Dermis microvascular lymphatic vessel endothelial cell (primary cell): ENCODE results near the gene KBTBD2. TPM values are rescaled to one million over a fixed set of nuclear protein-coding genes. Genes with fewer than 3 reads are reported as not detected.
"Not testable (repeated sequence)": the region's sequence is repeated elsewhere in the genome, so short reads cannot be mapped to it uniquely, and the experiment has no call there.

Experiments
- DNase-seq, 2 donors: peaks; one replicate each; pipeline versions ENCODE4 v3.0.0 to v3.0.0-alpha.2; 2010; ENCODE audit warnings: low read depth in 2 of 2
- total RNA-seq: library from RNA; depleted of rRNA; stranded (reverse); fragments of >200 nt; gene quantifications from 2 replicates; pipeline ENCODE4 v1.2.1, GENCODE V29; 2014

The KBTBD2 gene
- total RNA-seq, 1 donor from 2014 or later: 56.1 TPM

DNA sequence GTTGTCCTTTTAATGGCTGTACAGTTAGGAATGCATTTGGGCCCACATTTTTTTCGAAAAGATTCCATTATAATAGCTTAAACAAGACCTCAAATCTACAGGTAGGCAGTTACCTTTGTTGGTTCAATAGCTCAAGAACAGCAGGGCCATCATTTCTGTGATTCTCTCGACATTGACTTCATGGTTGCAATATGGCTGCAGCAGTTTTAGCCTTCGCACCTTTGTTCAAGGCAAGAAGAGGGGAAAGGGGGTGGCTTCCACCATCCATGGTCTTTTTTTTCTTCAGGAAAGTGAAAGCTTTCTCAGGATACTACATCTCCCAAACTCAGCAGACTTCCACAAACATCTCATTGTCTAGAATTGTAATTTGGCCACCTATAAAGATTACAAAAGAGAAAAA is 2.2 kb upstream of the KBTBD2 start:
- DNase-seq: no peak

DNA sequence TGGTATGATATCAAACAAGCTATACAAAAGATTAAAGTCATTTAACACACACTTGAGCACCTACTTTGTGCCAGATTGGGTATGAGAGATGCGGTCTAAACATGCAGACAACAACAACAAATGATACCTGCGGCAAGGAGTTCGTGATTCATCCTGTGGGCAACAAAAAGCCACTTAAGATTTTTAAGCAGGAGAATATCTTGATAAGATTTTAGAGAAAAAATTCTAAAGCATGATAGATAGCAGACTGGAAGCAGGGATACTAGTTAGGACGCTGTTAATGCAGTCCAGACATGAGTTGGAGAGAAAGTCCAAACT is 1.6 kb upstream of the KBTBD2 start:
- DNase-seq: no peak

DNA sequence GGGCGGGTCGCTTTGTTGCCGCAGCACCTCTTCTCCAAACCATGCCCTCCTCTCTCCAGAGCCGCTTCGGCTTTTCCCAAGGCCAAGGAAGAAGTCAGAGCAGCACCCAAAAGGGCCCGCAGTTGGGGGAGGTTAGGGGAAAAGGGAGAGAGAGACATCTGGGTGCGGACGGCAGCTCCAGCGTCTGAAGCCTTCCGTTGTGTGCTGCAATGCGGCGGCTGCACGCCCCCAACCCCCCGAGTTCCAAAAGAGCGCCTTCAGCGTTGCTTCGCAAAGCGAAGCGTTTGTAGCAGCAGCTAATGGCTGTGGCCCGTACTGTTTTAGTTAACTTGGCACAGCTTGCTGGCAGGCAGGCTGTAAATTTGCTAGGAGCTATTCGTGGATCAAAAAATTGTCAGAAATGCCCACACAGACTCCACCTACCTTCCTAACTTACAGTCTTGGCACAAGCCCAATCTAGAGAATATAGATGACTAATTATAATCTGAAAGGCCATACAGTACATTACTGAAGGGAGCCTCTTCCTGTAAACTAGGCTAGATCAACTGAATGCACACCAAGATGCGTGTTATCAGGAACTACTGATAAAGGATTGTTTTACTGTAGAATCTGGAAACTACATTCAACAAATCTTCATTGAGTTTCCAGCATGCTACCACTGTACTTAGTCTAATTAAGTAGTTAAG is 1.1 kb upstream of the KBTBD2 start:
- peak; percentile 71 to 89 for DNase-seq

DNA sequence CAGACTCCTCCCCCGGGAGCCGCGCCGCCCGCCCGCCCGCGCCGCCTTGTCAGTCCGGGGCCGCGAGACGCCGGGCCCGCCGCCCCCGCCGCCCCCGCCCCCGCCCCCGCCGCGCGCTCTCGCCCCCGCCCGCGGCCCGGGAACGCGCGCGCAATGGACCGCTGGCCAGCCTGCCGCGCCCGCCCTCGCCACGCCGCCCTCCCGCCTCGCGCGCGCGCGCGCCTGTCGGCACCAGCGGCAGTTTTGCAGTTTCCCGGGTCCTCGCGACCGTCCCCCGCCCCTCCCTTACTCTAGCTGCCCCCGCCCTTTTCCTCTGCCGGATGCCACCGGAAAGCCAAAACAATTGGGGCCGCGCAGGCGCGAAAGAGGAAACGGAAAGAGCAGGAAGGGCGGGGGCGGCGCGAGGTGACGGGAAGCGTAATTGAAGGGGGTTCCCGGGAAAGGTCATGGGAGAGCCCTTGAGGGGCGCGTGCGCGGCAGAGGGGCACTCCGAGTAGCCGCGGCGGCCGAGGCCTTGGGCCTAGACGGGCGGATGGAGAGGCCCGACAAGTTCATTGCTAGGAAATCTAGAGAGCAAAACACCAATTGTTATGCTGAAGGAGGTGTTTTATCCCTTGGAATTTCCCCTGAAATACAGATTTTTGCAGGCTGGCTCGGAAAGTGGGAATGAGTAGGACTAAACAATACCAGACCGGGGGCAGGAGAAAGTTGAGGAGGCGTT is 400 bp upstream of the KBTBD2 start:
- DNase-seq: peak; percentile 87 to 95

DNA sequence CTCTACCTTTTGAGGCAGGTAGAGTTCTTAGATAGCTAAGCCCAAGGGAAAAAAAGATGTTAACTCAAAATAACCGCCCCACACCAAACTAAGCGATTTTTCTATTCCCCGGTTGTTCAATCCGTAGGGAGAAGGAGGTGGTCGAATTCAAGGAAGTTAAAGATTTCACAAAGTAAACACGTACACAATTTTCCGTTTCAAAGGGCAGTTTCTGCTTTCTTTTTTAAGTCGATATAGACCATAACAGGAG is 842 bp downstream of the KBTBD2 start:
- DNase-seq: no peak

DNA sequence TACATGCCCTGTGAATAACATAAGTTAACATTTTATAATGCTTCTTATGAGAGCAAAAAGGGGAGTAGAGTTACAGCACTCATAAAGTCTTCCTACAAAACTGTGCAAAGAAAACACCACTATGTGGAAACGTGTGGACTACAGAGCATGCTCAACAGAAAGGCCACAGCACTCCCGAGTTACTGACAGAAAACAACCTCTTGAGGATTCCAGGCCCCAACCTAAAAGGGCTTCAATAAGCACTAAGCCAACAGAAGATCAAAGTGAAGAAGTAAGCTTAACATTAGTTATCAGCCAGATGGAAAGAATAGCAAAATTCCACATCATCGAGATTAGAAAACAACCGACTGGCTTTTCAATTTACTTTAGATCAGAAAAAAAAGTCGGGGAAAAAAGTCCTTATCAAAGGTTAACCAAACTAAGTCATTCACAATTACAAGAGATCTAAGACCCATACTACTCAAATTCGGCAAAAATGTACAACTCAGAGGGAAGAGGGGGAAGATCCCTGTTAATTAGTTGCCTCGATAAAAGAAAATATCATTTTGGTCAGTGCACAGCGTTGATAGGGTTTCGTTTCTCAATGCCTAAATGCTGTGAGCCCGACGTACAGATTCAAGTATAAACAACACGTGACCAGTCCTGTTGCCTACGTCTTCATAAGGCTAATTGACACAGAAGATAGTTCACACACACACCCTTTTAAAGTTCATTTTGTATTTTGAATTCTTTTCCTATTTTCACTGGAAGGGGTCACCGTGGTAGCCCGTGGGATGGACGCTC is 1.4 kb downstream of the KBTBD2 start:
- DNase-seq: peak in 1 of 2 donors; percentile 85

DNA sequence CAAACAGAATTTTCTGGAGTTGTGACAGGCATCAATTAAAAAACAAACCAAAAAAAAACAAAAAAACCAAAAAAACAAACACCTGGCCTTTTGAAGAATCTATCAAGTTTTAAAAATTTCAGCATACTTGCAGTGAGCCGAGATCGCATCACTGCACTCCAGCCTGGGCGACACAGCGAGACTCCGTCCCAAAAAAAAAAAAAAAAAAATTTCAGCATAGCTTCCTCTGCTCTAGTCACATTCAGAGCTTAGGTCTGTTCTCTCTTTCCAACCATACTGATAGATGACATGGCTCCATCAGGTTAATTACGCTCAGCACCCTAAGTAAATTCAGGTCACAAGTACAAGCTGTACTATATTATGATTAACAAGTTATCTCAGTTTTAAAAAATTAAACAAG is 3.1 kb downstream of the KBTBD2 start:
- DNase-seq: no peak

DNA sequence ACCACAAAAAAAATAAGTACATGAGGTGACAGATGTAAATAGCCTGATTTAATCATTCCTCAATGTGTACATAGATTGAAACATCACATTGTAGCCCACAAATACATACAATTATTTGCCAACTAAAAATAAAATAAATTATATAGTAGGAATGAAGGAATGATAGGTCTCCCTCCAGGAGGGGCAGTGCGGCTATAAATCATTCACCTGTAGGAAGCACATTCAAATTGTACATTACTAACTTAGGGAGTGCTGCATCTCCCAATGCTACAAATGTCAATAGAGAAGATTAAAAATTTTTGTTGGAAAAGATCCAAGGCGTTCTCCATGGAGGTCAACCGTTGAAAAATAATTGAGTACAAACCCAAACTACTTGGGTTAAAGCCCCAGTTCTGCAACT is 4.2 kb downstream of the KBTBD2 start:
- DNase-seq: peak in 1 of 2 donors; percentile 4

DNA sequence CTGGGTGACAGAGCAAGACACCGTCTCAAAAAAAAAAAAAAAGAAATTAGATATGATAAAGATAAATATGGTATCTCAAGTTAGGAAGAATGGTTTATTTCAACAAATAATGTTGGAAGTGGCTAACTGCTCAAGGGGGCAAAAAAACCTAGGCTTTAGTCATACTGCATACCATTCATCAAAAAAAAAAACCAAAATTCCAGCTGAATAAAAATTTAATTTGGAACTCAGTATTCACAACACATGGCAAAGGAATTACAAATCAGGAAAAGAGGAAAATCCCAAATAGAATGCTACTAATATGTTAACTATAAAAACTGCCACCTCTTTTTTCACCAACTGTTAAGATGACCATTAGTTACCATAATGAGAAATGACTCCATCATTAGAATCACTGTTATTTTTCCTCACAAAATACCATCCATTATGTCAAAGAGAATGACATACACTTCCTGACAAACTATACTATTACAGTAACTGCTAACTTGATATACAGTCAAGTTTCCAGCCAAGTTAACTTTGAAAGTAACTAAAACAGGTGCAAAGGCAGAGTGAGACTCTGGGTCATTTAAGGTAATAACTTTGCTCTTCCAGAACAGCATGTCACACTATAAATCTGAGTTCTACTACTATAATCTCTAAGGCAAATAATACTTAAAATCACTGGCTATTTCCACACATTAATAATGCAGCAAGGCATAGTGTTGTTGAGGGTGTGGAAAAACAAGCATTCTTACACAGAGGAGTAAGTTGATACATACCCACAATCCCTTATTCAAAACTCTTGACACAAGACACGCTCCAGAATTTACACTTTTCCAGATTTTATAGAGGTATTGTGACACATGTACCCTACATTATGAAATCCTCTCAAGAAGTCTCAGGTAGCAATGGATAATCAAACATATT is 10.2 kb downstream of the KBTBD2 start:
- DNase-seq: peak in 1 of 2 donors; percentile 13

DNA sequence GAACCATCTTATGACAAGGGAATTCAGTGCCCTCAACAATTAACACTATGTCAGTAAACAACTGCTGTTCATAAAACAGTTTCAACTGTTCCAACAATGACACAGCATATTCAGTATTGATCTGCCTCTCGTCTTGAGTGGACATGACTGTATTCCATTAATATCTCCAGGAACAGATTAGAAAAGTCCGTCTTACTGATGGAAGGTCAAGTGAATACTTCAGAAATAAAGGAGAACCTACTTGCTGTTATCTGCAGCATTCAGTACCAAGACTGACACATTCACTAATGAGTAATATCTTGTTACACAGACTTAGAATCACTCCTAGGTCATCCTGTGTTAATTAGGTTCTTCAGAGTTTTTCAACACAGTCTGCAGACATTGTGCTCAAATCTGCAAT is 12.1 kb downstream of the KBTBD2 start:
- DNase-seq: peak in 1 of 2 donors; percentile 10

DNA sequence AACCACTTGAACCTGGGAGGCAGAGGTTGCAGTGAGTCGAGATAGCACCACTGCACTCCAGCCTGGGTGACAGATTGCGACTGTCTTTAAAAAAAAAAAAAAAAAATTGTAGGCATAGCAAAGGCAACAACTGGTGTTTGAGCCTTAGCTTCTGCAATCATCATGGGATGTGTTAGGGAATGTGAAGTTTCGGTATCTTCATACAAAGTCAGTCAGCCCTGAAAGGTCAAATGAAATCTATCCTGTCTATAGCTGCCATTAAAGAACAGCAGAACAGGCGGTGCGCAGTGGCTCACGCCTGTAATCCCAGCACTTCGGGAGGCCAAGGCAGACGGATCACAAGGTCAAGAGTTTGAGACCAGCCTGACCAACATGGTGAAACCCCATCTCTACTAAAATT is 13.5 kb downstream of the KBTBD2 start:
- DNase-seq: not testable (repeated sequence)

DNA sequence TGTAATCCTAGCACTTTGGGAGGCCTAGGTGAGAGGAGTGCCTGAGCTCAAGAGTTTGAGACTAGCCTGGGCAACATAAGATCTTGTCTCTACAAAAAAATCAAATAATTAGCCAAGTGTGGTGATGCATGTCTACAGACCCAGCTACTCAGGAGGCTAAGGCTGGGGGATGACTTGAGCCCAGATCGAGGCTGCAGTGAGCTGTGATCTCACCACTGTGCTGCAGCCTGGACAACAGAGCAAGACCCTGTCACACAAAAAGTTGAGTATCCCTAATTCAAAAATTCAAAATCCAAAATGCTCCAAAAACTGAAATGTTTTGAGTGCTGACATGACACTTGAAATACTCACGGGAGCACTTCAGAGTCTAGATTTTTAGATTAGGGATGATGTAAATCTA is 19.1 kb downstream of the KBTBD2 start:
- DNase-seq: no peak

DNA sequence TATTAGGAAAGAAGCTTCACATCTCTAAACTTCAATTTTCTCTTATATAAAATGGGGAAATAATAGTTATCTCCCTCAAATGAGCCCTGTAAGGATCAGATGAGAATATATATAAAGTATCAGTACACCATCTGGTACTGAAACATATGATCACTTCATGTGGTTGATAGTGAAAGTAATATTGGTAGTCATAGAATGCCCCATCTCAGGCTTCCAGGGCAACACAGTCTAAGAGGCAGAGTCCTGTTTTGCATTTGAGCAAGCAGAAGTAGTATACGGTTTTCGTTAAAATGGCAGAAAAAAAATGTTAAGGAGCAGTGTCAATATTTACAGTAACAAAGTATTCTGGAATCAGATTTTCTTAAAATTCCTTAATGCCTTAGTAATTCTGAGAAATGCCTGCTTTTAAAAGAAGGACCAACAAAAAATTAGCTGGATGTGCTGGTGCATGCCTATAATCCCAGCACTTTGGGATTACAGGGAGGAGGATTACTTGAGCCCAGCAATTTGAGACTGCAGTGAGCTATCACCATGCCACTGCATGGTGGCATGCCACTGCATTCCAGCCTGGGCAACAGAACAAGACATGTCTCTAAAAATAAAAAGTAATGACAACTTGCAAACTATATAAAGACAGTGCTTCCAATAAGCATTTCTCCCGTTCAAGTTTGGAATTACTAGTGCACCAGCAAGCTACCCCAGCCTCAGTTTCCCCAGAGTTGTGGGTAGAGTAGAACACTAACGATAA is 19.8 kb downstream of the KBTBD2 start:
- DNase-seq: no peak

DNA sequence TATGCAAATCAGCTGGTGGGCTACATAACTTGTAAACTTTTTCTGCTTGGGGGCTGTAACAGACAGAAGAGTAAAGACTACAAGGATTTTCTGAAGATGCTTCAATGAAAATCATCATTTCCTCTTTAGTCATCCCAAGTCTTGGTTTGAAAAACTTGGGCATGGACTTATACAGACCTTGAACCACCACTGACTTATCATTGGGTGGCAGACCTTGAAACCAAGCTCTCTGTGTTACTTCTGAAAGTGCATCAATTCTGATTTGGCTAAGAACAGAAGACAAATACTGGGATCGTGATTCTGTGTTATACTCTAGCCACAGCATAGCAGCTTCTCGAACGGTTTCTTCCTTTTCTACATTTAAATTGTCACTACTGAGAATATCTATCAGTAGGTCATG is 21.3 kb downstream of the KBTBD2 start:
- DNase-seq: no peak

DNA sequence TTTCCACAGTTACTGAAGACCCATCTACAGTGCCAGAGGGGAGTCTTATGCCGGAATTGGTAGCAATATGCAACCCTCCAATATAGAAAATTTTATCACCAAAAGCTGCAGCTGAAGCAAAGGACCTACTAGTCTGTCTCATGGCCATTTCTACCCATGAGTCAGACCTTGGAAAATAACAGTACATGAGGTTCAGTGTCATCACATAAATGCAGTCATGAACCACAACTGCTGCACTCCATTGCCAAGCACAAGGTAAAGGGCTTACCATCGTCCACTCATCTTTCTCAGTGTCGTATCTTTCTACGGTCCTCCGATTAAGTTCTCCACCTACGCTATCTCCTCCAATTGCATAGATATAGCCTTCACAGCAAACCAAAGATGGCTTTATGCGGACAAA is 21.8 kb downstream of the KBTBD2 start:
- no peak for DNase-seq

DNA sequence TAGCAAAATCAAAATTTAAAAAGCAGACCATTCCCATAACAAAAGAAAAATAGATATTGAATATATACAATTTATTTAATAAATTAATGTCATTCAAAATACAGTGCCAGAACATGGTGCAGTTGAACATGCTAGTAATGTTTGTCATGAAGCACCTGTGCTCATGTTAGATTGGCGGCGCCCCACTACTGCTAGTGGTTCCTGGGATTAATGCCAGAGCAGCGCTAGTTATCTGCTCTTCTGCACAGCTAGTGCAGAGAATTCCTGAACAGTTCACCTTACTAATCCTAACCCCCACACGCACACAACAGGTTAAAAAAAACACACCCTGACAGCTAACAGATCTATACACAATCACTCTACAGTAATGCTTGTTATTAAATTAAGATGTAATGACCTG is 23.4 kb downstream of the KBTBD2 start:
- no peak for DNase-seq

DNA sequence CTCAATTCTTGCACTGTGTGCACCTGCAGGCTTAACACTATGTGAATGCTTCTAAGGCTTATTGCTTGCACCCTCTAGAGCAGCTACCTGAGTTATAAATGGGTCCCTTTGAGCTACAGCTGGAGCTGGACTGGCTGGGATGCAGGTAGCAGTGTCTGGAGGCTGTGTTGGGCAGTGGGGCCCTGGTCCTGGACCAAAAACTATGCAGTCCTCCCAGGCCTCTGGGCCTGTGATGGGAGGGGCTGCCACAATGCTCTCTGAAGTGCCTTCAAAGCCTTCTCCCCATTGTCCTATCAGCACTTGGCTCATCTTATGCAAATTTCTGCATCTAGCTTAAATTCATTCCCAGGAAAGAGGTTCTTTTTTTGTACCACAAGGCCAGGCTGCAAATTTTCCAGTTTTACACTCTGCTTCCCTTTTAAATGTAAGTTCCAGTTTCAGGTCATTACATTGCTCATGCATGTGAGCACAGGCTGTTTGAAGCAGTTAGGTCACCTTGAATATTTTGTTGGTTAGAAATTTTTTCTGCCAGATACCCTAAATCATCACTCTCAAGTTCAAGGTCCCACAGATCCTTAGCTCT is 26.0 kb downstream of the KBTBD2 start:
- DNase-seq: no peak

DNA sequence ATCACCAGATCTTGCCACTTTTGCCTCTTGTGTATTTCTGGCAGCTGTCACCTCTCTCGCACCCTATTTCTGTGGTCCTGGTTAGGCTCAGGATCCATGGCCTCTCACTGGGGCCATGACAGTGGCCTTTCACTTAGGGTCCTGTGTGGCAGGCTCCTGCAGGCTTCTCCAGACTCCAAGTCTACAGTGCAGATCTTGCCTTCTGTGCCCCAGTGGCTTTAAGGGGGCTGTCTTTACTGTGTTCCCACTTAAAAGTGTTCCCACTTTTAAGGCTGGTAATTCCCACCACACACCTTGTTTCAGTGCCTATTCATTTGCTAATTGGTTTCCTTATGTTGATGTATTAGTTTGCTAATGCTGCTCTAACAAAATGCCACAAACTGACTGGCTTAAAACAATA is 27.7 kb downstream of the KBTBD2 start:
- DNase-seq: not testable (repeated sequence)

DNA sequence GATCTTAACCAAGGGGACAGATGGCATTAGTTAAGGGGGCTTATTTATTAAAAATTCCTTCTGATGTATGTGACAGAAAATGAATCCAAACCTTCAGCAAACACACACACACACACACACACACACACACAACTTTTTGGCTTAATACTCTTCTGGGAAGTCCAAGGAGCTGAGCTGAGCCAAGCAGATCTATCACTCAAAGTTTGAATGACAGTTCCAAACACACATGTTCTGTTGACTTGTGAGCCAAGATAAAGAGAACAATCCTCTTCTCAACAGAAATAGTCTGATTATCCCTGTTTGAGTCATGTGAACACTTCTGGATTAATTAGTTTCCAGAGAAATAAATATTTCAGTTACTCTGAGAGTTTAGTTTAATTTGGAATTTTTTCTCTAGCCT is 31.5 kb downstream of the KBTBD2 start:
- DNase-seq: no peak

DNA sequence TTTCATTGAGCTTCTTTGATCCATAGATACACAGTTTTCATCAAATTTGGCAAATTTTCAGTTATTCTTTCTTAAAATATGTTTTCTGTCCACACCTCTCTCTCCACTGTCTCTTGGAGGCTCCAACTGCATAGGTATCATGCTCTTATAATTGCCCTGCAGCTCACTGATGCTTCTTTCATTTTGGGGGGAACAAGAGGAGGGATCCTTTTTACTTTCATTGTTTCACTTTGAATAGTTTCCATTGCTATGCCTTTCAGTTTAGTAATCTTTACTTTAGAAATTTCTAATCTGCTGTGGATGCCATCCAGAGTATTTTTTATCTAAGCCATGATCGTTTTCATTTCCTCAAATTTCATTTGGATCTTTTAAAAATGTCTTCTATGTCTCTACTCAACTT is 32.9 kb downstream of the KBTBD2 start:
- no peak for DNase-seq

DNA sequence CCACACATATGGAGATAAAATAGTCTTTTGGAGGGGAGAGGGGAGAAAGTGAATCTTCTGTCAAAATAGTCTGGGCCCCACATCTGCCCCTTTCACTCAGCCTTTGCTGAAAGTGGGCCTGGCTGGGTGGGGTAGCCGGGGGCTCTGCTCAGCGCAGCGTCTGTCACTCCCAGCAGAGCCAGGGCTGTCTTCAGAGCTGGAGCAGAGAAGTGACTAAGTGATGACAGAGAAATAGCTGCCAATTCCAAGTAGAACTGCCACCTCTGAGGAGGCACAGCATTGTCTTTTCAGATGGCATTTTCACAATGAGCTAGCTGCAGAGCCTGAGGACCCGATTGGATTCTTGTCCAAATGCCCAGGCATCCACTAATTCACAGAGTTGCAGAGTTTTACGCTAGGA is 34.5 kb downstream of the KBTBD2 start:
- DNase-seq: not testable (repeated sequence)
